DND-41 (cell line): ENCODE data around the gene PTCD3.

Experiments used
- EZH2 ChIP-seq: IDR thresholded peaks from 3 replicates; pipeline ENCODE4 v1.6.1; 2012; ENCODE audit warnings: borderline replicate concordance, low read depth, mild to moderate bottlenecking, moderate library complexity, low read length, inconsistent platforms; ENCODE audit not compliant: severe bottlenecking
- TF ChIP-seq, protein P1 (sequence below): IDR thresholded peaks from 2 replicates; pipeline ENCODE4 v1.5.1; 2012; ENCODE audit warnings: borderline replicate concordance, low read length, moderate library complexity, mild to moderate bottlenecking; ENCODE audit not compliant: poor library complexity, severe bottlenecking; ENCODE audit errors: extremely low read depth

DNA sequence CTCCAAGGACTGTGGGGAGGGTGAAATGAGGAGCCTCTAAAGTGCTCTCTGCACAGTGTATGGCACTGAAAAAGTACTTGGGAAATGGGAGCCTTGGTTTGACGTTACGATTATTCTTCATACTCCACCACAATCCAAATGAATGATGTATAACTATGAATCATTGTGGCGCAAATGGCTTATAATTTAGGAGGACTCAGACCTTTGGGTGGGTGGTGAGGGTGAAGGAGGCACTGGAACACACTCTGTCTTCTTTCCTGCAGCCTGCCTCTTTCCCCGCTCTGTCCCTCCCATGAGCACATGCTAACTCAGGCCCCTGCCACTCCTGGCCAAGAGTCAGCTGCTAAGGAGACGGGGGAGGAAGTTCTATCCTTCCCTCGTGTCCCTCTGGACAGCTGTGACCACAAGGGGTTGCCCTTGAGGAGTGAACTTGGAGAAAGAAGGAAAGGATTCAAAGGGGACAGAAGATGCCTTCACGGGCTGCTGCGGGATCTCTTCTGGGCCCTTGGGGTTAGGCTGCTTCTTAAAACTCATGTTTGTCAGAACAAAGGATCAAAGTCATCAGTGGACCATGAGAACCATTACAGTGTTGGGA lies 36.8 kb upstream of the PTCD3 start:
- TF ChIP-seq, protein P1, sequence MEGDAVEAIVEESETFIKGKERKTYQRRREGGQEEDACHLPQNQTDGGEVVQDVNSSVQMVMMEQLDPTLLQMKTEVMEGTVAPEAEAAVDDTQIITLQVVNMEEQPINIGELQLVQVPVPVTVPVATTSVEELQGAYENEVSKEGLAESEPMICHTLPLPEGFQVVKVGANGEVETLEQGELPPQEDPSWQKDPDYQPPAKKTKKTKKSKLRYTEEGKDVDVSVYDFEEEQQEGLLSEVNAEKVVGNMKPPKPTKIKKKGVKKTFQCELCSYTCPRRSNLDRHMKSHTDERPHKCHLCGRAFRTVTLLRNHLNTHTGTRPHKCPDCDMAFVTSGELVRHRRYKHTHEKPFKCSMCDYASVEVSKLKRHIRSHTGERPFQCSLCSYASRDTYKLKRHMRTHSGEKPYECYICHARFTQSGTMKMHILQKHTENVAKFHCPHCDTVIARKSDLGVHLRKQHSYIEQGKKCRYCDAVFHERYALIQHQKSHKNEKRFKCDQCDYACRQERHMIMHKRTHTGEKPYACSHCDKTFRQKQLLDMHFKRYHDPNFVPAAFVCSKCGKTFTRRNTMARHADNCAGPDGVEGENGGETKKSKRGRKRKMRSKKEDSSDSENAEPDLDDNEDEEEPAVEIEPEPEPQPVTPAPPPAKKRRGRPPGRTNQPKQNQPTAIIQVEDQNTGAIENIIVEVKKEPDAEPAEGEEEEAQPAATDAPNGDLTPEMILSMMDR = no peak
- TF ChIP-seq EZH2 = no peak
